MM.1S (cell line): ENCODE results near the gene ACTN4.

Experiments used
- EZH2phosphoT487 ChIP-seq: fragments of 300-600 bp; sonication (generic); IDR thresholded peaks from 2 replicates; pipeline ENCODE4 v1.6.1; 2018; ENCODE audit warnings: antibody characterized with exemption, low read length
- TF ChIP-seq, protein P1 (sequence below): fragments of 300-600 bp; sonication (generic); IDR thresholded peaks from 2 replicates; pipeline ENCODE4 v1.5.1; 2016; ENCODE audit warnings: antibody characterized with exemption, low read length, mixed read lengths

DNA sequence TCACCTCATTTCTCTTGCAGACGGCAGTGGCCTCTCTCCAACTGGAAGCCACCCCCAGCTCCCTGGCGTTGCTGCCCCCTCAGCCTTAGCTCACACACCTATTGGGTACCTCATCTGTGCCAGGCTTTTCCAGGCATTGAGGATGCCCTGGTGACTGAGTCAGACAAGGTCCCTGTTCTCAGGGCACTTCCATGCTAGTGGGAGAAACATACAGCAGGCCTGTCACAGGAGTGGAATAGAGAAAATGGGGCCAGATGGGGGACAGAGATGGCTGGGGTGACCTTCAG lies 62.9 kb downstream of the ACTN4 start:
- TF ChIP-seq, protein P1, sequence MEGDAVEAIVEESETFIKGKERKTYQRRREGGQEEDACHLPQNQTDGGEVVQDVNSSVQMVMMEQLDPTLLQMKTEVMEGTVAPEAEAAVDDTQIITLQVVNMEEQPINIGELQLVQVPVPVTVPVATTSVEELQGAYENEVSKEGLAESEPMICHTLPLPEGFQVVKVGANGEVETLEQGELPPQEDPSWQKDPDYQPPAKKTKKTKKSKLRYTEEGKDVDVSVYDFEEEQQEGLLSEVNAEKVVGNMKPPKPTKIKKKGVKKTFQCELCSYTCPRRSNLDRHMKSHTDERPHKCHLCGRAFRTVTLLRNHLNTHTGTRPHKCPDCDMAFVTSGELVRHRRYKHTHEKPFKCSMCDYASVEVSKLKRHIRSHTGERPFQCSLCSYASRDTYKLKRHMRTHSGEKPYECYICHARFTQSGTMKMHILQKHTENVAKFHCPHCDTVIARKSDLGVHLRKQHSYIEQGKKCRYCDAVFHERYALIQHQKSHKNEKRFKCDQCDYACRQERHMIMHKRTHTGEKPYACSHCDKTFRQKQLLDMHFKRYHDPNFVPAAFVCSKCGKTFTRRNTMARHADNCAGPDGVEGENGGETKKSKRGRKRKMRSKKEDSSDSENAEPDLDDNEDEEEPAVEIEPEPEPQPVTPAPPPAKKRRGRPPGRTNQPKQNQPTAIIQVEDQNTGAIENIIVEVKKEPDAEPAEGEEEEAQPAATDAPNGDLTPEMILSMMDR = no peak
- TF ChIP-seq EZH2phosphoT487 = no peak
